ENCODE results near the gene CCDC142.
"Not testable (repeated sequence)": the region's sequence is repeated elsewhere in the genome, so short reads cannot be mapped to it uniquely, and the experiment has no call there.

CCDC142 gene

DNA sequence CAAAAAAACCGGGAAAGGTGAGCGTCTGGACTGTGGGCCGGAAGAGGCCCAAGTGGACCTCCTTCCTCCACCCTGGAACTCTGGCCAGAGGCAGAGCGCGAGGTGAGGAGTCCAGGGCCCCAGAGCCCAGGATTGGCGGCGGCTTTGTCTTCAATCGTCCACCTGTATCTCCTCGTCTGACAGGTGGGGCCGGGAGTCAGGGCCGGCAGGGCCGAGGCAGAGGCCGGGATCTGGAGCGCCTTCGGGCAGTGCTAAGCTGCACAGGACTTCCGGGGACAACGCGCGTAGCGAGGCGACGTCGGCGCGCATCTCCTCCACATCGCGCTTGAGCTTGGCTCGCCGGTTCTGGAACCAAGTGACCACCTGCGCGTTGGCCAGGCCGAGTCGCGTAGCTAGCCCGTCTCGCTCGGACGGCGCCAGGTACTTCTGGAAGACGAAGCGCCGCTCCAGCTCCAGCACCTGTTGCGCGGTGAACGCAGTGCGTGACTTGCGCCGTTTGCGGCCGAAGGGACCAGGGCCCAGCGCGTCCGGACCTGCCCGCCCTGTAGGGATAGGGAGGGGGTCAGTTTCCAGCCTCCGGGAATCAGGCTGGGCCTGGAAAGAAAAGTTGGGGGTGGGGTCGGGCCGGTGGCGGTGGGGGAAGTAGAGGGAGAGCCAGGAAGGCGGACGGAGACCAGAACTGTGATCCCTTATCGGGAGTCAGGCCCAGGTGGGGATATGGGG is 15.1 kb upstream of the CCDC142 start:
- no peak for DNase-seq

DNA sequence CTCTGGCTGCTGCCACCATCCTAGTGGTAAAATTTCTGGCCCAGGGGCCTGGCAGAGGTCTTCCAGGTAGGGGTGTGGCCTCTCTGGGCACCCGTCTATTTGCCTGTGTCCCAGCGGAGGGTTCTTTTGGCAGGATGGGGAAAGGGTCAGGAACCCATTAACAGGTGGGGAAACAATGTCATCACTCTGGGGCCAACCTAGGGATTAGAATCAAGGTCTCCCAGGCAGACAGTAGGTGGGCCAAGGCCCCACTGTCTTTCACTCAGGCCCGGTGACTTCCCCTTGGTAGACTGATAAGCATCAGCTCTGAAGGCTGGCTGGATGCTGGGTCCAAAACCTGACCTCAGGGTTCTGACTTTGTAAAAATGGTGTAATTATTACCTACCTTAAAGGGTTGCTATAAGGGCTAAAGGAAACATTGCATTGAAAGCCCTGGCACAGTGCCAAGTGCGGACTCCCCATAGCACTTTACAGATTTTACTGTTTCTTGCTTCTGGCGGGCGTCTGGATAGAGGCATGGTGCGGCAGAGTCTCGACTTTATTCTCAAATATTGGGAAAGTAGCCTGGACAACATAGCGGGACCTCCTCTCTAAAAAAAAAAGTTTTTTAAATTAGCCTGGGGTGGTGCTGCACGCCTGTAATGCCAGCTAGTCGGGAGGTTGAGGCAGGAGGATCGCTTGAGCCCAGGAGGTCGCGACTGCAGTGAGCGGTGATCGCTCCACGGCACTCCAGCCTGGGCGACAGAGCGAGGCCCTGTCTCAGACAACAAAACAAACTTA is 14.4 kb upstream of the CCDC142 start:
- DNase-seq = no peak

DNA sequence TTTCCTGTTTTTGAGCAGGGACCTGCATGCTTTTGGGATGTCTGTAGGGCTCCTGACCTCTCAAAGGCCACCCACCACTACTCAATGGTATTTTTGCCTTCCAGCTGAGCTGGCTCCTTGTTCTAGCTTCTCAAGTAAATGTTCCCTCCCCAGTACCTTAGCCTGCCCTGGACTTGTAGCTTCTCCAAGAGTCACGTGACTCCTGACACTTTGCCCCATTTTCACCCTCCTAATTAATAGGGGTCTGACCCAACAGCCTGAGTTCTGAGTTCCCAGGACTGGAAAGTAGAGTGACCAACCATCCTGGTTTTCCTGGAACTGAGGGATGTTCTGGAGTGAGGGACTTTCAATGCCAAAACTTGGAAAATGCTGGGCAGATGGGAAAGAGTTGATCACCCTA is 12.6 kb upstream of the CCDC142 start:
- DNase-seq = no peak

DNA sequence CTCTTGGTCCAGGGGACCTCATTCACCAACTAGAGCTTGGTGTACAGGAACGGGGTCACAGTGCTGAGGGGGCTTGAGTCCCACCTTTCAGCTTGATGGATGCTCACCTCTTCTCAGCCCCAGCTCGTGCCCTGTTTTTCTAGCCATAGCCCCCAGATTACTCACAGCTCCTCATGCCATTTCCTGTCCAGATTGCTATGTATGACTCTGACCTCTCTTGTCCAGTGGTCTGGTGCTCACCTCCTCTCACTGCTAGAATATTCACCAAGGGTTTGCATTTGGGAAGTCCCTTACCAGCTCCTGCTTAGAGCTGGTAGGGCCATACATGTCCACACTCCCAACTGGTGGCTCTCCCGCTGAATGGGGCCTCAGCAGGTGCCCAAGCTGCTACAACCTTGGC is 10.7 kb upstream of the CCDC142 start:
- DNase-seq = no peak

DNA sequence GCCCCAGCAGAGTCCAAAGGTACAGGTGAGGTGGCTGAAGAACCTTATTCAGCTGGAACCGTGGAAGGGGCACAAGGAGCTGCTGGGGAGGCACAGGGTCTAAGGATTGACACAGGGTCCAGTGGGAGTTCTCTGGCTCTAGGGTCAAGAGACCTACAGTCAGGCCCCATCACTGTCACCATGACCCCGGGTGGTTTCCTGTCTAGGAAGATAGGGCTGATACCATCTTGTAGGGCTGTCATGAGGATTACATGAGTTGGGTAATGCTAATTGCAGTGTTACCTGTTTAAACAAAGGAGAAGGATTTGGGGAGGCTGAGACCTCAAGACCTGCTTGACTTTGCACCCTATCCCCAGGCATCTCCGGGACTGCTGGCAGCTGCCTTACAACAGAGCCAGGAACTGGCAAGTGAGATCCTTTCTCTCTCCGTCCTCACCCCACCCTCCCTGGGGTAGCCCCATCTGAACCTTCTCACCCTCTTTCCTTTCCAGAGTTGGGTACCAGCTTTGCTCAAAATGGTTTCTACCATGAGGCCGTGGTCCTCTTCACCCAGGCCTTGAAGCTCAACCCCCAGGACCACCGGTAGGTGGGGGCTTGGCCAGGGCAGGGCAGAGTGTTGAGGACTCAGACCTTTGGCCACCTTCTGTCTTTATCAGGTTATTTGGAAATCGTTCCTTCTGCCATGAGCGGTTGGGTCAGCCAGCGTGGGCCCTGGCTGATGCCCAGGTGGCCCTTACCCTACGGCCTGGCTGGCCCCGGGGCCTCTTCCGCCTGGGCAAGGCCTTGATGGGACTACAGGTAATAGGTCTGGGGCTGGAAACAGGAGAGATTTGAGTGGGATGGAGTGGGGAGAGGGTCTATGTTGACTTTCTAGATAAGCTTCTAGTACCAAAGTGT is 9.1 kb upstream of the CCDC142 start:
- DNase-seq = no peak

DNA sequence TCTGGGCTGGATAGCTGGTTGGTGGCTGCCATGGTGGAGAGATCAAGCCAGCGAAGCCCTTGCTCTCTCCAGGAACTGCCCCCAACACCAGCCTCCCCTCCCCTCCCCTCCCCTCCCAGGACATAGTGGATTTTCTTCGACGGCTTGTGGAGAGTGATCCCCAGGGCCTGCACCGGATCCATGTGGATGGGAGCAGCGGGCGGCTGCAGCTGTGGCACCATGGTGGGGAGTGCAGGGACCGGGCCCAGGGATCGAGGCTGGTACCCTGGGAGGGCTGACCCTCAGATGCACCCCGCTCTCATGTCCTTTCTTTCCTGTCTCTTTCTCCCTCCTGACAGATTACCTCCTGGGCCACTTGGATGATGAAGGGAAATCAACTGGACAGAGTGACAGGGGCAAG is 7.1 kb upstream of the CCDC142 start:
- DNase-seq = no peak

DNA sequence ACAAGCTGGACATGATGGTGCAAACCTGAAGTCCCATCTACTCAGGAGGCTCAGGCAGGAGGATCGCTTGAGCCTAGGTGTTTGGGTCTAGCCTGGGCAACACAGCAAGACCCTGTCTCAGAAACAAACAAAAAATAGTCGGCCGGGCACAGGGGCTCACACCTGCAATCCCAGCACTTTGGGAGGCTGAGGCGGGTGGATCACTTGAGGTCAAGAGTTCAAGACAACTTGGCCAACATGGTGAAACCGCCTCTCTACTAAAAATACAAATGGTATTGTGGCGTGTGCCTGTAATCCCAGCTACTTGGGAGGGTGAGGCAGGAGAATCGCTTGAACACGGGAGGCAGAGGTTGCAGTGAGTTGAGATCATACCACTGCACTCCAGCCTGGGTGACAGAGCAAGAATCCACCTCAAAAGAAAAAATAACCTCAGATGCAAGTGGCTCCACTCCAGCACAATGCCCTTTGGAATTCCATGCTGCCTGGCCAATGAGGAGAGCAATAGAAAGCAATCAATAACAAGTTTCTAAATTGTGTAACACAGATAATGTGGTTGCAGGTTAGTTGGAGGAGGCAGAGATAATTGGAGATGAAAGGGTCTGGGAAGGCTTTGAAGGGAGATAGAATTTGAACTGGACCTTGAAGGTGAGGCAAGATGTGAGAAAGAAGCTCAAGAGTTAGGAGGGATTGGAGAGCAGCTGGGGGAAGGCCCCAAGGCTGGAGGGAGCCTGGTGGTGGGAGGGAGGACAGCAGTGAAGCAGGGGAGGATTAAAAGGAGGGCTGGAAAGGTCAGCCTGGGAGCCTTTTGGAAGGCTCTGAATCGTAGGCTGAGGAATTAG is 6.1 kb upstream of the CCDC142 start:
- no peak for DNase-seq

DNA sequence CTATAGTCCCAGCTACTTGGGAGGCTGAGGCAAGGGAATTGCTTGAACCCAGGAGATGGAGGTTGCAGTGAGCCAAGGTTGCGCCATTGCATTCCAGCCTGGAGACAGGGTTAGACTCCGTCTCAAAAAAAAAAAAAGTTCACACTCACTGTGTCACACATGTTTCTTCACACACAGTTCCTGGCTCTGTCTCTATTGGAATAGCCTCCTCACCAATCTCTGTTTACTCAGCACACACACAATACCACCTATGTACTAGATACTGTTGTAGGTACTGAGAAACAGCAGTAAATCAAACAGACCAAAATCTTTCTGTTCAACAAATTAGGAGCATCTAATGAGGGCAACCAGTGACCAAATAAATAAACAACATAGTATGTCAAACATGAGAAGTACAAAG is 3.3 kb upstream of the CCDC142 start:
- no peak for DNase-seq

DNA sequence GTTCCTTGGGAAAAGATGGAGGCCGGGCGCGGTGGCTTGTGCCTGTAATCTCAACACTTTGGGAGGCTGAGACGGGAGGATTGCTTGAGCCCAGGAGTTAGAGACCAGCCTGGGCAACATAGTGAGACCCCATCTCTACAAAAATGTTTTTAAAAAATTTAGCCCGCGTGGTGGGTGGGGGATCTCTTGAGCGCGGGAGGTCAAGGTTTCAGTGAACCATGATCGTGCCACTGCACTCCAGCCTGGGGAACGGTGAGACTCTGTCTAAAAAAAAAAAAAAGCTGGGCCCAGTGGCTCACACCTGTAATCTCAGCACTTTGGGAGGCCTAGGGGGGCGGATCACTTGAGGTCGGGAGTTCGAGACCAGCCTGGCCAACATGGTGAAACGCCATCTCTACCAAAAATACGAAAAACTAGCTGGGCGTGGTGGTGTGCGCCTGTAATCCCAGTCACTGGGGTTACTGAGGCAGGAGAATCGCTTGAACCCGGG is 922 bp upstream of the CCDC142 start:
- DNase-seq = not testable (repeated sequence)

DNA sequence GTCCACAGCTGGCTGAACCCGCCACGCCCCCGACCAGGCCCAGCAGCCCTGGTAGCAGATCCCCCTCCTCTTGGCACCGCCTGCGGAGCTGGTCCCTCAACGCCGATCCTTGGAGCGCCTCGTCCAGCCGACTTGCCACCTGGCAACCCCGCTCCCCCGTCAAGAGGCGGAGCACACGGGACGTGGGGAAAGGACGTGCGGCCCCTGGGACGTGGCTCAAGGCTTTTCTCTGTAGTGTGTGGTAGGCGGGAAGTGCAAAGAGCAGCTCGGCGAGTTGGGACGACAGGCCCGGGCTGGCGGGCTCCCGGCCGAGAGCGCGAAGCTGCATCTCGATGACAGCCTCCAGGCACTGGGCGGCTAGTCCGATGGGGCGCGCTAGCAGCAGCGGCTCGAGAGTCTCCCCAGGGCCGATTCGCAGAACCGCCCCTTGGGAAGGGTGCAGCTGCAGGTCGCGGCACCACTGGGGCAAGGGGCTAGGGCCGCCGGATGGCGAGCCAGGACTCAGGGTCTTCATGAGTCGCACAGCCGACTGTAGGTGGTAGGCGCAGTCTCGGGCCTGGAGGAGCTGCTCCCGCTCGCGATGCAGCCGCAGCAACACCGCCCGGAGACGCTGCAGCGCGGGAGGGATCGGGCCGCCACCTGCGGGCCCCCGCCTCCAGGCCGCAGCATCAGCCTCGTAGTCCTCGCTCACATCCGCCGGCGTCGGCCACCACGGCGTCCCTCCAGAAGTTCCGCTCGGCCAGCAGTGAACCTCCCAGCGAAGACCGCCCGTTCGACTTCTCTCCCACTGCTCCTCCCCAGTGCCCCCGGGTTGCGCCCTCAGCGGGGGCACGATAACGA is 617 bp downstream of the CCDC142 start:
- DNase-seq = no peak

DNA sequence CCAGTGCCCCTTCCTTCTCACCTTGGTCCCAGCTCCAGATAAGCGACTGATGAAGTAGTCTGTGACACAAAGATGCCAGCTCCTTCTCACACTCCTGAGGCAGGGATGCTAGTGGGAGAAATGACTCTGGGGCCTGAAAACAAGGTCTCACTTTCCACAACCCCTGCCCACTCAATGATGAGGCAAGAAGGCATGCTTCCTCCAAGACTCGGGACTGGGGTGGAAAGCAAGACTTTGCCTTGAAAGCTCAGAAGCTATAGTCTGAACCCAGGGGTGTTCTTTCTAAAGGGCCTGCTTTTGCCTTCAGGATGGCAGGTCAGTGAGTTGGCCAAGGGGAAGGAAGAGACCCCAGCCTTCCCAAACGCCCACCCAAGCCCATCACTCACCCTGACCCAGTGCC is 1.4 kb downstream of the CCDC142 start:
- DNase-seq = no peak

DNA sequence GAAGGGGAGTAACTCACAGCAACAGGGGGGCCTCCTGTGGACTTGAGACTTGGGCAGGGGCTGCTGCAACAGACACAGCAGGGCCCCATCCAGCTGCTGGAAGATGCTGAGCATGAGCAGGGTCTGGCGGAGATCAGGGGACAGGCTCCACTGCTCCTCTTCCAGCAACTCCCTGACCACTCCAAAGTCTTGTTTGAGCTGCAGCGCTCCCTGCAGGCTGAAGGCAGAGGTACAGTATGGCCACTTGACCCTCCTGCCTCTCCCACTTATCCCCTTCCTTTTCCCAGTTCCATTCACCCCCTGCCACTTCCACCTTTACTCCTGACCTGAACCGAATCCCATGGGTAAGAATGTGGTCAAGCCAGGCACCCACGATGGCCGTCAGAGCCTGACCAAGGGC is 7.9 kb downstream of the CCDC142 start:
- DNase-seq = no peak

DNA sequence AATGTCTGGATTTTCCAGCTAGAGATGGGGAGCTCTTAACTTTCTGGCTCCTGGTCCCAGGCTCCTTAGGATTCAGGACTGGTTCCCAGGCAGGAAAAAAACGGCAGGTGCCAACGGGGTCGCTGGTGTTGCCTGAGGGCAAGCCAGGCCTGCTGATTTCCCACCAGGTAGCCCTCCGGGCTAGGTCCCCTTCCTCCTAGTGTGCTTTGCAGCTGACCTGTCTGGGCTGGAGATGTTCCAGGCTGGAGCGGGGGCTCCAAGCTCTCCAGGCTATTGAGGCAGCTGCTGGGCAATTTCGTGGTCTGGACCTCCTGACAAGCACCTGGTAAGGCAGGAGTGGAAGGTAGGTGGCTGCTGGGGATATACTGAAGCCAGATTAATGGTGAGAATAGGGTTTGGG is 8.3 kb downstream of the CCDC142 start:
- no peak for DNase-seq

DNA sequence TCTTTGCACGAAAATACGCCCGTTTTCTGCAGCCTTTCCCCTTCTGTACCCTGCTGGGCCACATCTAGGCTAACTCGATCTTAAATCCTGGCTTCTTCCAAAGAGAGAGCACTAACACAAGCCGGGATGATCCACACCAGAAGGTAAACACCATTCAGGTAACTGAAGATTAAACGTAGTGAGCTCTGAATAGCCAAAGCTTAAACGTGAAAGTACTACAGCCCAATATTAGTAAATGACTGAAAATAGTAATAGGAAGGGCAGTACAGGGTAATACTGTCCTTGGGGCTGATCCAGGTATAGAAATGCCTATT is 9.9 kb downstream of the CCDC142 start:
- DNase-seq = no peak

DNA sequence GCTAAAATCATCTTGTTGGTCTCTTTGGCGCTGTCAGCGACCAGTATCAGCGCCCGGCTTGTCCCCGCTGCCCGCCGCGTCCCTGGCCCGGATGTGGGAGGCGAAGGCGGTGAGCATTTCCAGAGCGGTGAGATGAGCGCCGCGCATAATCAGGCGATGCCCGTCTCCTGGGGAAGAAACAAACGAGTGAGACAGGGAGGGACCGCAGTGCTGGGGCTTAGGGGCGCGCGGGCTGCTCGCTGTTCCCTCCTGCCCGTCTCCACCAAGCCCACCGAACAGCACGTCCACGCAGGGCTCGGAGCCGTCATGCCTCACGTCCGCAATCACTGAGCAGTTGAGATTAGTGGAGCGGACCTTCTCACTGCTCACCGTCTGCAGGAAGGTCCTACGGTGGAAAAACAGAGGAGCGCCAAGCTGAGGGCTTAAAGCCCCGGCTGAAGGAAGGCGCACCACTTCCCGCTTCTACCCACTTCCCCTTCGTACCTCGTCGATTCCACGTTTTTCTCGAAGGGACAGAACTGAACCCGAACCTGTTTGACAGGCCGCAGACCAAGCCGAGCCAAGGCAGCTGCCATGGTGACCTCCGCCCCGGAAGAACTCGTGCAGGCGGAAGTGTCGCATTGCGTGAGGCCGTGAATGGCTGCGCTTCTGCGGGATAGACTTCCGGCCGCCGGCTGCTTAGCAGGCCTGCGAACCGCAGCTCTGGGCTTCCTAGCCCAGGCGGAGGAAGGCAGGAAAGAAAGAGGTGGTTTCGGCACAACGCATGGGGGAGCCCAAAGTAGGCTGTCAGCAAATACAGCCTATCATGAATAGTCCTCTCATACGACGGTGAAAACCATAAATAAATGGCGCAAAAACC is 10.5 kb downstream of the CCDC142 start, which contains the start of gene MRPL53:
Gene MRPL53, minus strand, starts transcription at position 595 of the 859 bp plus-strand sequence. Its CDS starts 20 bp downstream, at position 575.
- no peak for DNase-seq

DNA sequence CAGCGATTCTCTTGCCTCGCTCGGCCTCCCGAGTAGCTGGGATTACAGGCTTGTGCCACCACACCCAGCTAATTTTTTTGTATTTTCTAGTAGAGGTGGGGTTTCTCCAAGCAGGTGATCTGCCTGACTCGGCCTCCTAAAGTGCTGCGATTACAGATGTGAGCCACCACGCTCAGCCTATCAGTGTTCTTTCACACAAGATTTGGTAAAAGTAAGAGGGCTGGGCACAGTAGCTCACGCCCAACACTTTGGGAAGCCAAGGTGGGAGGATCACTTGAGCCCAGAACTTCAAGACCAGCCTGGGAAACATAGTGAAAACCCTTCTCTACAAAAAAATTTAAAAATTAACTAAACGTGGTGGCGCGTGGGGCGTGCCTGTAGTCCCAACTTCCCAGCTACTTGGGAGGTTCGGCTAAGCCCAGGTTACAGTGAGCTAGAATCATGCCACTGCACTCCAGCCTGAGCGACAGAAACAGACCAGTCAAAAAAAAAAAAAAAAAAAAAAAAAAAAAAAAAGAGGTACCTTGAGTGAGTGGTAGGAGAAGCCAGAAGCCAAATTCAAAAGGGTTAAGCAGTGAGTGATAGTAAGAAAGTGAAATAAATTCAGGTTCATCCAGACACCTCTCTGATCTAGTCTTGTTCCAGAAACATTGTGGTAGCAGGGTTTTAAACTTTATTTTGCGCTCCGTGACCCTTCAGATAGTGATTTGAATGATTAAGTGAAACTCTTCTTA is 11.3 kb downstream of the CCDC142 start:
- no peak for DNase-seq

DNA sequence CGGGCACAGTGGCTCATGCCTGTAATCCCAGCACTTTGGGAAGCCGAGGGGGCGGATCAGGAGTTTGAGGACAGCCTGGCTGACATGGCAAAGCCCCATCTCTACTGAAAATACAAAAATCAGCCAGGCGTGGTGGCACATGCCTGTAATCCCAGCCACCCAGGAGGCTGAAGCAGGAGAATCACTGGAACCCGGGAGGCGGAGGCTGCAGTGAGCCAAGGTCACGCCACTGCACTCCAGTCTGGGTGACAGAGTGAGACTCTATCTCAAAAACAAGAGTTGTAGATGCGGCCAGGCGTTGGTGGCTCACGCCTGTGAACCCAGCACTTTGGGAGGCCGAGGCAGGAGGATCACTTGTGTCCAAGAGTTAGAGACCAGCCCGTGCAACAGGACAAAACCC is 12.1 kb downstream of the CCDC142 start:
- not testable (repeated sequence) for DNase-seq

DNA sequence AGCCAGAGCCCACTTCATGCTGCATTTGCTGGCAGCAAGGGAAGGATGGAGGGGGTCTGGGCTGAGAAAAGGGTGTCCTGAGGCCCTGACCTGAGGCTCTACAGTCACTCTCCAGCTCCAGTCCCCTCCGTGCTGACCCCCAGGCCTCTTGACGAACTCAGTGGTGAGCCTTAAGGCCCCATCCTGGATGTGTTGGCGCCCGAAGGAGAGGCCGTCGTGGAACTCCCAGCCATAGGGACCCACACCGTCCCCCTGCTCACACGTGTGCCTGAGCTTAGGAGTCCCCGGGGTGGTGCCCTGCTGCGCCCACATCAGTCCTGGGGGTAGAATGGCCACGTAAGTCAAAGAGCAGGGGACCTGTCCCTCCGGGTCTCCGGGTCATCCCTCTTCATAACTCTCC is 18.4 kb downstream of the CCDC142 start:
- DNase-seq = no peak

DNA sequence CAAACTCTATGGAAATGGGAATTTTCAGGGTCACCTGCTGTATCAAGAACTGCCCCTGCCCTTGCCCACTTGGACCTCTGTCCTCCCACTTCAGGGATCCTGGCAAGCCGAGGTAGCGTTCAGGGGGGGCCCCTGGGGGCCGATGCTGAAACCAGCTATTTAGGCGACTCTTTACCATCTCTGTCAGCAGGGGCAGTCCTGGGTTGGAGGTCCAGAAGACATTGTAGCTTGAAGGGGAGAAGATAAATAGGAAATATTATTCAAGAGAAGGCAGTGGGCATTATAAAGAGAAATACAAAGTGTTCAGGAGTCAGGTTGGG is 20.1 kb downstream of the CCDC142 start:
- no peak for DNase-seq

All from 8988T (cell line).